Endothelial cell of umbilical vein (primary cell): ENCODE measurements around the gene MAMDC2. TPM values are rescaled to one million over a fixed set of nuclear protein-coding genes. Genes with fewer than 3 reads are reported as not detected.

Experiments used
- BruUV-seq: library from RNA; stranded (reverse); fragments of 400-500 nt; replicated peaks from 2 replicates; lab custom pipeline; 2021; lab: Mats Ljungman, UMichigan
- CTCF ChIA-PET: fragments of 300-600, 350-600 bp; sonication (Branson Sonifier 250); formaldehyde crosslinking; loops from one replicate; lab custom pipeline; 2021; ENCODE audit warnings: antibody characterized with exemption, inconsistent platforms; lab: Charles Lee
- POLR2A ChIA-PET: fragments of 300-600, 350-600 bp; sonication (Branson Sonifier 250); formaldehyde crosslinking; loops from one replicate; lab custom pipeline; 2021; ENCODE audit warnings: antibody characterized with exemption, inconsistent platforms; lab: Charles Lee
- DNase-seq: peaks from one replicate; pipeline ENCODE4 v3.0.0-alpha.2; 2011; ENCODE audit warnings: low read depth, low spot score
- FAIRE-seq: peaks from 2 replicates; lab custom pipeline; 2011; peaks lifted over from hg19 to GRCh38; lab: Jason Lieb, UNC
- H2AFZ ChIP-seq: 2 replicates; pipeline ENCODE4 v1.6.0; 2012; ENCODE audit warnings: low read depth, low read length, control low read depth, inconsistent platforms
- H3K27ac ChIP-seq: 2 replicates; pipeline ENCODE4 v1.5.1; 2011; ENCODE audit warnings: low read depth, mild to moderate bottlenecking, control low read depth, low read length, moderate library complexity; ENCODE audit not compliant: insufficient read depth
- H3K27me3 ChIP-seq, 2 experiments: 2 replicates each; pipeline versions ENCODE4 v1.6.0 to v1.6.1; 2011; ENCODE audit warnings: low read length in 2 of 2, mixed read lengths in 1 of 2; ENCODE audit not compliant: control insufficient read depth in 2 of 2, insufficient read depth in 2 of 2
- H3K36me3 ChIP-seq, 2 experiments: 2 replicates in 1 of 2; 3 replicates in 1 of 2; pipeline ENCODE4 v1.5.1; 2011; ENCODE audit warnings: low read length in 2 of 2, mild to moderate bottlenecking in 1 of 2, moderate library complexity in 1 of 2; ENCODE audit not compliant: control insufficient read depth in 2 of 2, insufficient read depth in 2 of 2; ENCODE audit errors: extremely low read depth in 1 of 2
- H3K4me1 ChIP-seq: 3 replicates; pipeline ENCODE4 v1.5.1; 2011; ENCODE audit warnings: mild to moderate bottlenecking, low read length; ENCODE audit not compliant: control insufficient read depth, insufficient read depth; ENCODE audit errors: extremely low read depth
- H3K4me2 ChIP-seq: 2 replicates; pipeline ENCODE4 v1.6.1; 2011; ENCODE audit warnings: low read length, control low read depth, mixed read lengths; ENCODE audit not compliant: insufficient read depth
- H3K4me3 ChIP-seq, 3 experiments: fragments of 200-600 bp in 1 of 3; sonication (generic), shearing (Covaris generic) in 1 of 3; replicated peaks in 1 of 3; 2 replicates each; pipeline ENCODE4 v1.5.1; 2011 to 2016; ENCODE audit warnings: control low read depth in 3 of 3, low read length in 3 of 3, mild to moderate bottlenecking in 2 of 3, inconsistent platforms in 1 of 3, low read depth in 1 of 3, moderate library complexity in 1 of 3; ENCODE audit not compliant: insufficient read depth in 1 of 3
- H3K79me2 ChIP-seq: 2 replicates; pipeline ENCODE4 v1.6.0; 2012; ENCODE audit warnings: low read length, inconsistent platforms; ENCODE audit not compliant: control insufficient read depth, insufficient read depth
- H3K9ac ChIP-seq: replicated peaks from 2 replicates; pipeline ENCODE3; 2011; ENCODE audit warnings: low read length, control low read depth; ENCODE audit not compliant: insufficient read depth; ENCODE audit errors: extremely low read depth
- H3K9me1 ChIP-seq: replicated peaks from 3 replicates; pipeline ENCODE4 v1.6.0; 2011; ENCODE audit warnings: mild to moderate bottlenecking, low read length; ENCODE audit not compliant: control insufficient read depth, insufficient read depth; ENCODE audit errors: extremely low read depth
- H3K9me3 ChIP-seq: replicated peaks from 2 replicates; pipeline ENCODE4 v1.5.1; 2012; ENCODE audit warnings: low read length, inconsistent platforms; ENCODE audit not compliant: control insufficient read depth, insufficient read depth
- H4K20me1 ChIP-seq: replicated peaks from 2 replicates; pipeline ENCODE3; 2011; ENCODE audit warnings: mild to moderate bottlenecking, low read length; ENCODE audit not compliant: control insufficient read depth, insufficient read depth; ENCODE audit errors: extremely low read depth
- CTCF ChIP-seq, 2 donors: IDR thresholded peaks; 1 replicate in 1 of 2; 2 replicates in 1 of 2; pipeline ENCODE4 v1.5.1; 2011; ENCODE audit warnings: low read length in 2 of 2, mild to moderate bottlenecking in 2 of 2, moderate library complexity in 2 of 2, control low read depth in 1 of 2, inconsistent platforms in 1 of 2, low read depth in 1 of 2; ENCODE audit not compliant: insufficient read depth in 1 of 2; ENCODE audit errors: extremely low read depth in 1 of 2
- EZH2 ChIP-seq: IDR thresholded peaks from 2 replicates; pipeline ENCODE4 v1.6.1; 2012; ENCODE audit warnings: borderline replicate concordance, low read depth, mild to moderate bottlenecking, moderate library complexity, low read length, inconsistent platforms; ENCODE audit not compliant: severe bottlenecking
- FOS ChIP-seq: IDR thresholded peaks from 2 replicates; pipeline ENCODE4 v1.6.1; 2011; ENCODE audit warnings: mild to moderate bottlenecking, low read length, moderate library complexity, borderline replicate concordance; ENCODE audit not compliant: insufficient read depth
- MYC ChIP-seq: IDR thresholded peaks from one replicate; pipeline ENCODE4 v1.6.1; 2011; ENCODE audit warnings: mild to moderate bottlenecking, low read depth, low read length
- dilution Hi-C: fragments of 300-500 bp; cut with MboI; formaldehyde crosslinking; loops from one replicate; pipeline ENCODE4 v1.15.0; 2019; ENCODE audit warnings: low sequenced_read_pairs; ENCODE audit not compliant: extremely low pct_ligation_motif_present
- intact Hi-C: fragments of 100-400 bp; cut with micrococcal nuclease; formaldehyde crosslinking; loops from one replicate; pipeline ENCODE4 v1.10.0; 2022
- polyA plus RNA-seq, 4 experiments: library from polyadenylated mRNA; depleted of rRNA in 3 of 4; stranded (reverse) in 3 of 4; unstranded in 1 of 4; fragments of >200 nt; gene quantifications; 2 replicates each; pipeline versions ENCODE4 v1.2.1 to v1.2.3, GENCODE V29; 2011 to 2012; ENCODE audit warnings: missing spikeins in 1 of 4
- total RNA-seq: library from RNA; stranded (reverse); gene quantifications from 2 replicates; pipeline ENCODE4 v1.2.3, GENCODE V29; 2021

The MAMDC2 gene
- total and polyA plus RNA-seq, 2 donors (not counting 3 experiments of a cell fraction or from before 2014, with no cell fraction given), result 0.60 to 1.1 TPM

GRCh38 chr9:70000469-70000868 is 43.2 kb upstream of the MAMDC2 start:
- dilution Hi-C loops (no loop called here), intact Hi-C loops (no loop called here)
- Histone ChIP-seq H3K9me1 (no peaks in the 10 kb centered on the region), H3K79me2 (no peaks in the 10 kb centered on the region), H3K4me1 (no peaks in the 10 kb centered on the region), H3K36me3 (no peaks in the 10 kb centered on the region), H3K9me3 (no peaks in the 10 kb centered on the region), H3K9ac (no peak overlapping the region), H3K27me3 (peaks cover 3 to 10% of the 10 kb centered on the region in 2 experiments), H3K4me3 (no peak overlapping the region), H2AFZ (no peak overlapping the region), H3K4me2 (no peak overlapping the region), H3K27ac (no peak overlapping the region), H4K20me1 (no peaks in the 10 kb centered on the region)
- no TSS peak for BruUV-seq
- FAIRE-seq, result no peak
- ChIA-PET POLR2A (no interaction called here), CTCF (interaction anchor here (1.5 to 1.6 kb wide), 2 partner anchors 10 to 111 kb away, joined by 3 to 5 read pairs; no protein-coding TSS in a partner anchor)
- TF ChIP-seq MYC, result no peak
- TF ChIP-seq FOS, result no peak
- no peak for TF ChIP-seq EZH2
- no peak for TF ChIP-seq CTCF (IDR thresholded peaks at IDR 0.05; ENCODE audit: extremely low read depth in 1 of 2, insufficient read depth in 1 of 2, low read depth in 1 of 2, low read length in 2 of 2)
- no peak for DNase-seq
